OCI-LY1 (cell line): ENCODE results near the gene RAI14.

Experiments used
- H2AFZ ChIP-seq: fragments of 200-600 bp; sonication (generic), shearing (Covaris generic); 2 replicates; pipeline ENCODE4 v1.6.0; 2014; ENCODE audit warnings: antibody characterized with exemption, mild to moderate bottlenecking, low read length
- H3F3A ChIP-seq: fragments of 200-600 bp; sonication (generic), shearing (Covaris generic); 2 replicates; pipeline ENCODE4 v1.6.0; 2014; ENCODE audit warnings: mild to moderate bottlenecking, antibody characterized with exemption, low read length, moderate library complexity; ENCODE audit not compliant: insufficient read depth
- H3K27ac ChIP-seq: fragments of 200-600 bp; sonication (generic); 2 replicates; pipeline ENCODE4 v1.5.1; 2014; ENCODE audit warnings: low read length, mixed run types, mild to moderate bottlenecking, low read depth; ENCODE audit not compliant: poor library complexity, severe bottlenecking
- H3K27me3 ChIP-seq: fragments of 200-600 bp; sonication (generic); 2 replicates; pipeline ENCODE4 v1.6.0; 2014; ENCODE audit warnings: antibody characterized with exemption, mild to moderate bottlenecking, low read length, moderate library complexity; ENCODE audit not compliant: insufficient read depth
- H3K36me3 ChIP-seq: fragments of 200-600 bp; sonication (generic); 2 replicates; pipeline ENCODE4 v1.6.1; 2014; ENCODE audit warnings: mild to moderate bottlenecking, antibody characterized with exemption, low read length, moderate library complexity, mixed read lengths; ENCODE audit not compliant: insufficient read depth
- H3K4me1 ChIP-seq: fragments of 200-600 bp; sonication (generic); 2 replicates; pipeline ENCODE4 v1.5.1; 2014; ENCODE audit warnings: mild to moderate bottlenecking, low read length, moderate library complexity; ENCODE audit not compliant: insufficient read depth, severe bottlenecking
- H3K4me2 ChIP-seq: fragments of 200-600 bp; sonication (generic), shearing (Covaris generic); 2 replicates; pipeline ENCODE4 v1.6.1; 2014; ENCODE audit warnings: low read length
- H3K4me3 ChIP-seq: fragments of 200-600 bp; sonication (generic); 2 replicates; pipeline ENCODE4 v1.5.1; 2014; ENCODE audit warnings: low read length, low read depth, mild to moderate bottlenecking, mixed read lengths; ENCODE audit not compliant: poor library complexity, severe bottlenecking
- H3K79me2 ChIP-seq: fragments of 200-600 bp; shearing (Covaris generic); 2 replicates; pipeline ENCODE4 v1.6.1; 2016; ENCODE audit warnings: mixed run types, low read length, mixed read lengths; ENCODE audit not compliant: insufficient read depth
- H3K9ac ChIP-seq: fragments of 200-600 bp; sonication (generic), shearing (Covaris generic); 2 replicates; pipeline ENCODE4 v1.6.1; 2014; ENCODE audit warnings: mild to moderate bottlenecking, low read length, mixed read lengths
- H3K9me2 ChIP-seq: fragments of 200-600 bp; sonication (generic), shearing (Covaris generic); 2 replicates; pipeline ENCODE4 v1.6.1; 2014; ENCODE audit warnings: low read depth, mild to moderate bottlenecking, low read length, mixed read lengths
- H3K9me3 ChIP-seq: fragments of 200-600 bp; shearing (Covaris generic); 2 replicates; pipeline ENCODE4 v1.6.1; 2014; ENCODE audit warnings: low read length, mixed read lengths
- H4K20me1 ChIP-seq: fragments of 200-600 bp; sonication (generic), shearing (Covaris generic); 2 replicates; pipeline ENCODE4 v1.6.0; 2016; ENCODE audit warnings: mild to moderate bottlenecking, low read length; ENCODE audit not compliant: insufficient read depth
- EZH2 ChIP-seq: fragments of 200-600 bp; sonication (generic), shearing (Covaris generic); IDR thresholded peaks from 2 replicates; pipeline ENCODE4 v1.8.0; 2017; ENCODE audit warnings: borderline replicate concordance, mixed run types, mild to moderate bottlenecking, antibody characterized with exemption, low read length, moderate library complexity, mixed read lengths
- TF ChIP-seq, protein P1 (sequence below): fragments of 200-600 bp; sonication (generic), shearing (Covaris generic); IDR thresholded peaks from 2 replicates; pipeline ENCODE4 v1.5.1; 2017; ENCODE audit warnings: mild to moderate bottlenecking, antibody characterized with exemption, low read length, moderate library complexity, mixed read lengths

Gene RAI14

DNA sequence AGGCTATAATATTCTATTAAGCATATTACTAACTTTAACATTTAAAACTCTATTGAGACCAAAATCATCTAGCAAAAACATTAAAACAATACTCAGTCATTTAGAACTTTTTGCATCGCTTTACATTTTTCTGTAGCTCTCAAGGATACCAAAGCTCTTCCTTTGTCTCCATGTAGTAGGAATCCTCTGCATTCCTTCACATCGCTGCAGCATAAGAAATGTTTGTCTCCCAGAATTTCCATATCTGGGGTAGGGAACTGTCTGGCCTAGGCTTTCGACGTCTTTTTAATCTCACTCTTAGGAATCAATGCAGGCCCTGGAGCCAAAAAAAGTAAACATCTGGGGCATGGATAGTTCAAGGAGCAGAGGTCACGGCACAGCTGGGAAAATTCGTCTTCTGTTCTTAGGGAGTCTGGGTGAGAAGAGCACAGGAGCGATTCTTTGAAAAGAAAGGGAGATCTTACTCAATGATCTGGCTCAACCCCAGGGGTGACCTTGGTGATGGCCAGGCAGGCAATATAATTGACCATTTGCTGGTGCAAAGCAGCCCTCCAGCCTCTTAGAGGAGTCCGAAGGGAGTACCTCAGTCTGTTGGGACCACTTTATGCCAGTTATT, 23.2 kb upstream of the RAI14 start:
- Histone ChIP-seq H3K9ac (no peak overlapping the region), H3K4me2 (no peak overlapping the region), H3K9me2 (no peaks in the 10 kb centered on the region), H3K27me3 (no peaks in the 10 kb centered on the region; the same call in 1 of the 2 replicates), H3K36me3 (no peaks in the 10 kb centered on the region), H3K9me3 (no peaks in the 10 kb centered on the region), H3K27ac (no peak overlapping the region), H3K4me1 (no peaks in the 10 kb centered on the region), H3F3A (no peaks in the 10 kb centered on the region), H2AFZ (no peak overlapping the region), H3K4me3 (no peak overlapping the region), H4K20me1 (no peaks in the 10 kb centered on the region), H3K79me2 (no peaks in the 10 kb centered on the region)
- TF ChIP-seq EZH2: no peak
- TF ChIP-seq, protein P1, sequence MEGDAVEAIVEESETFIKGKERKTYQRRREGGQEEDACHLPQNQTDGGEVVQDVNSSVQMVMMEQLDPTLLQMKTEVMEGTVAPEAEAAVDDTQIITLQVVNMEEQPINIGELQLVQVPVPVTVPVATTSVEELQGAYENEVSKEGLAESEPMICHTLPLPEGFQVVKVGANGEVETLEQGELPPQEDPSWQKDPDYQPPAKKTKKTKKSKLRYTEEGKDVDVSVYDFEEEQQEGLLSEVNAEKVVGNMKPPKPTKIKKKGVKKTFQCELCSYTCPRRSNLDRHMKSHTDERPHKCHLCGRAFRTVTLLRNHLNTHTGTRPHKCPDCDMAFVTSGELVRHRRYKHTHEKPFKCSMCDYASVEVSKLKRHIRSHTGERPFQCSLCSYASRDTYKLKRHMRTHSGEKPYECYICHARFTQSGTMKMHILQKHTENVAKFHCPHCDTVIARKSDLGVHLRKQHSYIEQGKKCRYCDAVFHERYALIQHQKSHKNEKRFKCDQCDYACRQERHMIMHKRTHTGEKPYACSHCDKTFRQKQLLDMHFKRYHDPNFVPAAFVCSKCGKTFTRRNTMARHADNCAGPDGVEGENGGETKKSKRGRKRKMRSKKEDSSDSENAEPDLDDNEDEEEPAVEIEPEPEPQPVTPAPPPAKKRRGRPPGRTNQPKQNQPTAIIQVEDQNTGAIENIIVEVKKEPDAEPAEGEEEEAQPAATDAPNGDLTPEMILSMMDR: no peak

DNA sequence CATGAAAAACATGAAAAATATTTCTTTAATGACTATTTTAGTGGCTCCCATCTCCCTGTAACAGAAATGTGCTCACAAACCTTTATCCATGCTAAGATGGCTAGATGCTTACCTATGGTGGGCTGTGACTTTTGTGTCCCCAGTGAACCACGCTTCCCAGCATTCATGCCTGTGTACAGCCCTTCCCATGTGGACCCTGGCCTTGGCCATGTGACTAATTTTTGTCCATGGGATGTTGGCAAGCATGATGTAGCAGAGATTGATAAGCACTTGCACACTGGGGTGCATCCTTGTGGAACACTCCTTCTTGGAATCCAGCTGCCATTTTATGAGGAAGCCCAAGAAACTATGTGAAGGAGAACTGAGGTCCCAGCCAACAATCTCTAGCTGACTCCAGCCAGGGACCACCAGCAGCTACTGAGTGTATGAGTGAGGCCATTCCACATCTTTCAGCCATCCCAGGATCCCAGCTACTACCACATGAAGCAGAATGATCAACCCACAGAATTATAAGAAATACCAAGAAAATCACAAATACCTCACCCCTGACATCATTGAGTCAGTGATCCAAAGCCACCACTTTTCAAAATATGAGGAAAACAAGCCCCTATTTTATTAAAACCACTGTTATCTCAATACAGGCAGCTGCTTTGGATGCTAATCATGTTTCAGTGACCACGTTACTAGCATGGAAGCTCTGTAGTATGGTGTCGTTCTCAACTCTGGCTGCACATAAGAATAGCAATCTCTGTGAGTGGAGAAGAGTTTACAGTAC, 16.1 kb upstream of the RAI14 start:
- TF ChIP-seq, protein P1: no peak
- TF ChIP-seq EZH2: no peak
- no peaks in the 10 kb centered on the region for H3K36me3 ChIP-seq
- no peak overlapping the region for H2AFZ ChIP-seq
- H4K20me1 ChIP-seq: no peaks in the 10 kb centered on the region
- no peaks in the 10 kb centered on the region; the same call in 1 of the 2 replicates for H3K27me3 ChIP-seq
- H3K4me3 ChIP-seq: no peak overlapping the region
- no peaks in the 10 kb centered on the region for H3K9me3 ChIP-seq
- no peak overlapping the region for H3K4me2 ChIP-seq
- H3K9me2 ChIP-seq: no peaks in the 10 kb centered on the region
- no peaks in the 10 kb centered on the region for H3K4me1 ChIP-seq
- no peak overlapping the region for H3K9ac ChIP-seq
- no peaks in the 10 kb centered on the region for H3K79me2 ChIP-seq
- no peaks in the 10 kb centered on the region for H3F3A ChIP-seq
- H3K27ac ChIP-seq: no peak overlapping the region

DNA sequence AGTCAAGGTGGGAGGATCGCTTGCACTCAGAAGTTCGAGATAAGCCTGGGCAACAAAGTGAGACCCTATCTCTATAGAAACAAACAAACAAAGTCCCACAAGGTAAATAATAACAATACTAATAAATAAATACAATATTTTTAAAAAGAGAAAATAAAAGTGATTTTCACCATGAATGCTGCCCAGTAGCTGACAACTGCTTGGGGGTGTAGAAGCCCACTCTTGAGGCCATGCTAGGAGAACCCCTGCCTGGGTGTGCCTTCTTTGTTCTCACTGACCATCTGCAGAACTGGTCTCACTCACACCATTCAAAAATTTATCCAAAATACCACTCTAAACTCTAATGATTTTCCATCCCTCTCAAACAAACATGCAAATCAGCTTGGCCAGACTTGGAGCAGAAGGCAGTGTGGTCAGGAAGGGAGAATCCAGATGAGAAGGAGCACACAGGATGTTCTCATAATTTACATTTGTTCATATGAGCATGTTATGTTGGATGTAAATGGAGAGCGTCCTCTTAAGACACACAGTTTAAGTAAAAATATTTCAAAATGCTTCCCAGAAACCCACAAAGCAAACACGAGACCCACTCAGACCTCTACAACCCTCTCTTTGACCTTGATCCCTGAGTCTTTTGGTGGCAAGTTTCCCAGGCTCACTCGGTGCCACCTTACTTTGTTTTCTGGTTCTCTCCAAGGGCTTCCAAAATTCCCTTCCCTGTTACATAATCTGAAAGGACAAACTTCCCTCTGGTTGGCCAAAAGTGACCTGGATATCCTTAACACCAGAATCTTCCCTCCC, 7.9 kb upstream of the RAI14 start:
- Histone ChIP-seq H3K36me3 (no peaks in the 10 kb centered on the region), H3K4me2 (no peak overlapping the region), H3K4me1 (no peaks in the 10 kb centered on the region), H3K4me3 (no peak overlapping the region), H3K79me2 (no peaks in the 10 kb centered on the region), H3K9me3 (no peaks in the 10 kb centered on the region), H3K27me3 (no peaks in the 10 kb centered on the region), H4K20me1 (no peaks in the 10 kb centered on the region), H3K27ac (no peak overlapping the region), H2AFZ (no peak overlapping the region), H3K9ac (no peak overlapping the region), H3K9me2 (no peaks in the 10 kb centered on the region), H3F3A (no peaks in the 10 kb centered on the region)
- TF ChIP-seq, protein P1: no peak
- no peak for TF ChIP-seq EZH2
